Inflammatory macrophage treated with lipopolysaccharide for 1 hour (primary cell): Measurements from ENCODE around the gene VASP.

Experiments
- DNase-seq, 2 donors: peaks; one replicate each; pipeline ENCODE4 v3.0.0-alpha.2; 2020 to 2022

The VASP gene

GRCh38 chr19:45515807-45516401 is 8.6 kb downstream of the VASP start:
- DNase-seq, result peak; percentile 74 to 92

- DNase-seq, result no peak
Observed at GRCh38 chr19:45517238-45517637, 10.0 kb downstream of the VASP start.

GRCh38 chr19:45517641-45518468 is 10.6 kb downstream of the VASP start:
- DNase-seq, result no peak

GRCh38 chr19:45518469-45518826 is 11.2 kb downstream of the VASP start:
- DNase-seq, result no peak

GRCh38 chr19:45522010-45522941 is 15.0 kb downstream of the VASP start:
- no peak for DNase-seq

GRCh38 chr19:45523642-45524256 is 16.5 kb downstream of the VASP start:
- DNase-seq, result peak; percentile 71 to 92

- no peak for DNase-seq
Observed at GRCh38 chr19:45524575-45525129, 17.4 kb downstream of the VASP start.

- peak; percentile 72 to 85 for DNase-seq
Observed at GRCh38 chr19:45526143-45526542, 18.9 kb downstream of the VASP start.

GRCh38 chr19:45526971-45527370 is 19.7 kb downstream of the VASP start:
- DNase-seq, result no peak

- DNase-seq, result no peak
Observed at GRCh38 chr19:45527731-45528130, 20.5 kb downstream of the VASP start.

GRCh38 chr19:45528149-45528743 is 21.0 kb downstream of the VASP start:
- no peak for DNase-seq

- no peak for DNase-seq
Observed at GRCh38 chr19:45528744-45529419, 21.6 kb downstream of the VASP start.

- DNase-seq, result no peak
Observed at GRCh38 chr19:45529420-45529785, 22.1 kb downstream of the VASP start.

GRCh38 chr19:45531349-45531748 is 24.1 kb downstream of the VASP start:
- no peak for DNase-seq

GRCh38 chr19:45539459-45539858 is 32.2 kb downstream of the VASP start:
- DNase-seq, result no peak

- DNase-seq, result no peak
Observed at GRCh38 chr19:45542234-45542668, 35.0 kb downstream of the VASP start.

GRCh38 chr19:45547211-45547770 is 40.0 kb downstream of the VASP start:
- DNase-seq, result no peak

- no peak for DNase-seq
Observed at GRCh38 chr19:45547965-45548609, 40.8 kb downstream of the VASP start.

GRCh38 chr19:45553464-45553863 is 46.2 kb downstream of the VASP start:
- DNase-seq, result no peak

GRCh38 chr19:45554481-45554880 is 47.2 kb downstream of the VASP start:
- DNase-seq, result no peak

- no peak for DNase-seq
Observed at GRCh38 chr19:45556835-45557234, 49.6 kb downstream of the VASP start.
